ENCODE measurements around the gene RGS6.

DNA sequence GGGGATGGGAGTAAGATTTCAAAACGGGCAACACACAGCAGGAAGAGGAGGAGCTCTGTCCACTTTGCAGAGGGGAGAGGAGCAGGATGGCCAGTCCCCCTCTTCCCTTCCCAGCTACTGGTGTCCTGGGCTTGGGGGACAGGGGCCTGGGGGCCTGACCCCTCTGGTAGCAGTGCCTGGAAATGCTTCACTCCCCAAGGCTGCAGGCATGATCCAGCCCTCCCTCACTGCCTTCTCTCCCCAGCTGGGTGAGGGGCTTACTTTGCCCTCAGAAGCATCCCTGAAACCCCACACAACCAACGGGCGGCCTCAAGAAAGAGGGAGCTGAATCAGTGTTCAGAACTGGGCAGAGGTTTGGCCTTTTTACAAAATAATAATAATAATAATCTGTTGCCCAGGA is 682.1 kb downstream of the RGS6 start:
- no peak for TF ChIP-seq CTCF (conservative IDR thresholded peaks at IDR 0.05)
- no peak for TF ChIP-seq ZFX (IDR thresholded peaks at IDR 0.05)
